ENCODE measurements around the gene LARGE1.

Gene LARGE1

GRCh38 chr22:33917744-33918406 is 2.4 kb downstream of the LARGE1 start:
- Histone ChIP-seq H3K27ac (replicated peaks; ENCODE audit: low read length) (no peak overlapping the region), H3K4me3 (ENCODE audit: low read length in 2 of 2) (peak overlapping the region; percentile 7 to 53)

GRCh38 chr22:33914699-33915098 is 5.6 kb downstream of the LARGE1 start:
- no peak overlapping the region for H3K4me3 ChIP-seq (ENCODE audit: low read length in 2 of 2)
- no CpG with 5 or more reads among the region's 1 CpG for WGBS, 2 donors (ENCODE audit: extremely low coverage in 2 of 2, insufficient read length in 2 of 2, insufficient replicate concordance in 1 of 2)
- no peak overlapping the region for H3K27ac ChIP-seq (replicated peaks; ENCODE audit: low read length)
- H3K18ac ChIP-seq (ENCODE audit: low read length) = no peak overlapping the region
- no peak overlapping the region for H2BK120ac ChIP-seq (ENCODE audit: low read depth, low read length)
- H3K14ac ChIP-seq (ENCODE audit: low read length) = no peak overlapping the region
- H3K27me3 ChIP-seq (ENCODE audit: control insufficient read depth in 3 of 3, insufficient read depth in 3 of 3, low read depth in 1 of 3, low read length in 3 of 3) = no peaks in the 10 kb centered on the region
- no peak overlapping the region for H2BK12ac ChIP-seq (ENCODE audit: low read length)
- no peak for DNase-seq (ENCODE audit: low spot score)
- H2AFZ ChIP-seq (ENCODE audit: low read length) = no peak overlapping the region
- H2AK5ac ChIP-seq (ENCODE audit: low read depth, low read length) = no peak overlapping the region
- no peak overlapping the region for H2BK5ac ChIP-seq (ENCODE audit: low read length)
- H3K4me1 ChIP-seq (ENCODE audit: control insufficient read depth in 2 of 2, insufficient read depth in 1 of 2, low read depth in 1 of 2, low read length in 2 of 2) = peaks cover 6 to 10% of the 10 kb centered on the region in 2 donors
- no peak overlapping the region for H2BK15ac ChIP-seq (ENCODE audit: low read length)
- no peak overlapping the region for H3K4ac ChIP-seq (ENCODE audit: low read length)
- H3K9me3 ChIP-seq (replicated peaks in 1 of 2; ENCODE audit: control insufficient read depth in 2 of 2, insufficient read depth in 1 of 2, low read depth in 1 of 2, low read length in 2 of 2) = peaks cover 0 to 11% of the 10 kb centered on the region in 2 donors
- H3K79me1 ChIP-seq (ENCODE audit: low read depth, low read length) = peaks cover 2% of the 10 kb centered on the region
- no peak overlapping the region for H3K9ac ChIP-seq (ENCODE audit: low read depth, low read length, poor library complexity)
- H3K36me3 ChIP-seq (replicated peaks in 1 of 2; ENCODE audit: control insufficient read depth in 2 of 2, insufficient read depth in 2 of 2, low read length in 2 of 2) = peaks cover 2 to 10% of the 10 kb centered on the region in 2 donors
- H4K91ac ChIP-seq (ENCODE audit: low read depth, low read length, poor library complexity) = no peak overlapping the region
- no peak overlapping the region for H3K23ac ChIP-seq (ENCODE audit: low read depth, low read length, poor library complexity)
- no peak overlapping the region for H4K8ac ChIP-seq (ENCODE audit: low read depth, low read length)
- H3K4me2 ChIP-seq (ENCODE audit: insufficient read depth, low read length, poor library complexity, severe bottlenecking) = no peak overlapping the region

More at GRCh38 chr22:33917744-33918406, 2.4 kb downstream of the LARGE1 start:
- Histone ChIP-seq H2BK120ac (ENCODE audit: low read depth, low read length) (no peak overlapping the region), H2AFZ (ENCODE audit: low read length) (no peak overlapping the region), H2AK5ac (ENCODE audit: low read depth, low read length) (no peak overlapping the region), H3K18ac (ENCODE audit: low read length) (no peak overlapping the region), H3K4me1 (ENCODE audit: control insufficient read depth in 2 of 2, insufficient read depth in 1 of 2, low read depth in 1 of 2, low read length in 2 of 2) (peaks cover 6 to 10% of the 10 kb centered on the region in 2 donors), H3K4ac (ENCODE audit: low read length) (no peak overlapping the region), H3K4me2 (ENCODE audit: insufficient read depth, low read length, poor library complexity, severe bottlenecking) (no peak overlapping the region), H3K27me3 (ENCODE audit: control insufficient read depth in 3 of 3, insufficient read depth in 3 of 3, low read depth in 1 of 3, low read length in 3 of 3) (no peaks in the 10 kb centered on the region), H2BK15ac (ENCODE audit: low read length) (no peak overlapping the region), H2BK12ac (ENCODE audit: low read length) (no peak overlapping the region), H4K91ac (ENCODE audit: low read depth, low read length, poor library complexity) (no peak overlapping the region), H3K79me1 (ENCODE audit: low read depth, low read length) (peaks cover 5% of the 10 kb centered on the region), H3K14ac (ENCODE audit: low read length) (no peak overlapping the region), H3K9me3 (replicated peaks in 1 of 2; ENCODE audit: control insufficient read depth in 2 of 2, insufficient read depth in 1 of 2, low read depth in 1 of 2, low read length in 2 of 2) (no peaks in the 10 kb centered on the region), H3K9ac (ENCODE audit: low read depth, low read length, poor library complexity) (no peak overlapping the region), H2BK5ac (ENCODE audit: low read length) (no peak overlapping the region), H3K23ac (ENCODE audit: low read depth, low read length, poor library complexity) (no peak overlapping the region), H3K36me3 (replicated peaks in 1 of 2; ENCODE audit: control insufficient read depth in 2 of 2, insufficient read depth in 2 of 2, low read length in 2 of 2) (no peaks in the 10 kb centered on the region), H4K8ac (ENCODE audit: low read depth, low read length) (no peak overlapping the region)
- DNase-seq (ENCODE audit: low spot score) = no peak
- WGBS, 2 donors (ENCODE audit: extremely low coverage in 2 of 2, insufficient read length in 2 of 2, insufficient replicate concordance in 1 of 2) = no CpG with 5 or more reads among the region's 10 CpGs

- Histone ChIP-seq H3K23ac (ENCODE audit: low read depth, low read length, poor library complexity) (no peak overlapping the region), H3K9me3 (replicated peaks in 1 of 2; ENCODE audit: control insufficient read depth in 2 of 2, insufficient read depth in 1 of 2, low read depth in 1 of 2, low read length in 2 of 2) (peaks cover 0 to 11% of the 10 kb centered on the region in 2 donors), H3K27me3 (ENCODE audit: control insufficient read depth in 3 of 3, insufficient read depth in 3 of 3, low read depth in 1 of 3, low read length in 3 of 3) (no peaks in the 10 kb centered on the region), H4K91ac (ENCODE audit: low read depth, low read length, poor library complexity) (no peak overlapping the region), H3K4me1 (ENCODE audit: control insufficient read depth in 2 of 2, insufficient read depth in 1 of 2, low read depth in 1 of 2, low read length in 2 of 2) (peaks cover 6 to 10% of the 10 kb centered on the region in 2 donors), H4K8ac (ENCODE audit: low read depth, low read length) (no peak overlapping the region), H3K4me3 (ENCODE audit: low read length in 2 of 2) (no peak overlapping the region), H3K36me3 (replicated peaks in 1 of 2; ENCODE audit: control insufficient read depth in 2 of 2, insufficient read depth in 2 of 2, low read length in 2 of 2) (peaks cover 2 to 10% of the 10 kb centered on the region in 2 donors), H3K4me2 (ENCODE audit: insufficient read depth, low read length, poor library complexity, severe bottlenecking) (no peak overlapping the region), H3K79me1 (ENCODE audit: low read depth, low read length) (no peaks in the 10 kb centered on the region), H2BK5ac (ENCODE audit: low read length) (no peak overlapping the region), H2BK15ac (ENCODE audit: low read length) (no peak overlapping the region), H2BK120ac (ENCODE audit: low read depth, low read length) (no peak overlapping the region), H3K27ac (replicated peaks; ENCODE audit: low read length) (no peak overlapping the region), H2BK12ac (ENCODE audit: low read length) (no peak overlapping the region), H3K9ac (ENCODE audit: low read depth, low read length, poor library complexity) (no peak overlapping the region), H3K14ac (ENCODE audit: low read length) (no peak overlapping the region), H3K4ac (ENCODE audit: low read length) (no peak overlapping the region), H2AFZ (ENCODE audit: low read length) (no peak overlapping the region), H3K18ac (ENCODE audit: low read length) (no peak overlapping the region), H2AK5ac (ENCODE audit: low read depth, low read length) (no peak overlapping the region)
- no CpG with 5 or more reads among the region's 2 CpGs for whole genome bisulfite sequencing, 2 donors (ENCODE audit: extremely low coverage in 2 of 2, insufficient read length in 2 of 2, insufficient replicate concordance in 1 of 2)
- no peak for DNase-seq (ENCODE audit: low spot score)
These were observed 6.1 kb downstream of the LARGE1 start for GRCh38 chr22:33914131-33914530.

GRCh38 chr22:33913188-33913587 is 7.1 kb downstream of the LARGE1 start:
- Histone ChIP-seq H3K36me3 (replicated peaks in 1 of 2; ENCODE audit: control insufficient read depth in 2 of 2, insufficient read depth in 2 of 2, low read length in 2 of 2) (peaks cover 2 to 10% of the 10 kb centered on the region in 2 donors), H3K14ac (ENCODE audit: low read length) (no peak overlapping the region), H3K27ac (replicated peaks; ENCODE audit: low read length) (no peak overlapping the region), H2BK15ac (ENCODE audit: low read length) (no peak overlapping the region), H3K4me2 (ENCODE audit: insufficient read depth, low read length, poor library complexity, severe bottlenecking) (no peak overlapping the region), H2AFZ (ENCODE audit: low read length) (no peak overlapping the region), H3K9me3 (replicated peaks in 1 of 2; ENCODE audit: control insufficient read depth in 2 of 2, insufficient read depth in 1 of 2, low read depth in 1 of 2, low read length in 2 of 2) (peaks cover 0 to 11% of the 10 kb centered on the region in 2 donors), H2AK5ac (ENCODE audit: low read depth, low read length) (no peak overlapping the region), H2BK120ac (ENCODE audit: low read depth, low read length) (no peak overlapping the region), H3K79me1 (ENCODE audit: low read depth, low read length) (no peaks in the 10 kb centered on the region), H3K18ac (ENCODE audit: low read length) (no peak overlapping the region), H3K23ac (ENCODE audit: low read depth, low read length, poor library complexity) (no peak overlapping the region), H3K9ac (ENCODE audit: low read depth, low read length, poor library complexity) (no peak overlapping the region), H3K4ac (ENCODE audit: low read length) (no peak overlapping the region), H3K4me1 (ENCODE audit: control insufficient read depth in 2 of 2, insufficient read depth in 1 of 2, low read depth in 1 of 2, low read length in 2 of 2) (peaks cover 2 to 3% of the 10 kb centered on the region in 2 donors), H2BK12ac (ENCODE audit: low read length) (no peak overlapping the region), H4K8ac (ENCODE audit: low read depth, low read length) (no peak overlapping the region), H3K4me3 (ENCODE audit: low read length in 2 of 2) (no peak overlapping the region), H3K27me3 (ENCODE audit: control insufficient read depth in 3 of 3, insufficient read depth in 3 of 3, low read depth in 1 of 3, low read length in 3 of 3) (no peaks in the 10 kb centered on the region), H4K91ac (ENCODE audit: low read depth, low read length, poor library complexity) (no peak overlapping the region), H2BK5ac (ENCODE audit: low read length) (no peak overlapping the region)
- WGBS, 2 donors (ENCODE audit: extremely low coverage in 2 of 2, insufficient read length in 2 of 2, insufficient replicate concordance in 1 of 2) = no CpG with 5 or more reads among the region's 4 CpGs
- DNase-seq (ENCODE audit: low spot score) = no peak
